ENCODE results near the gene TRABD2A.

Gene TRABD2A

DNA sequence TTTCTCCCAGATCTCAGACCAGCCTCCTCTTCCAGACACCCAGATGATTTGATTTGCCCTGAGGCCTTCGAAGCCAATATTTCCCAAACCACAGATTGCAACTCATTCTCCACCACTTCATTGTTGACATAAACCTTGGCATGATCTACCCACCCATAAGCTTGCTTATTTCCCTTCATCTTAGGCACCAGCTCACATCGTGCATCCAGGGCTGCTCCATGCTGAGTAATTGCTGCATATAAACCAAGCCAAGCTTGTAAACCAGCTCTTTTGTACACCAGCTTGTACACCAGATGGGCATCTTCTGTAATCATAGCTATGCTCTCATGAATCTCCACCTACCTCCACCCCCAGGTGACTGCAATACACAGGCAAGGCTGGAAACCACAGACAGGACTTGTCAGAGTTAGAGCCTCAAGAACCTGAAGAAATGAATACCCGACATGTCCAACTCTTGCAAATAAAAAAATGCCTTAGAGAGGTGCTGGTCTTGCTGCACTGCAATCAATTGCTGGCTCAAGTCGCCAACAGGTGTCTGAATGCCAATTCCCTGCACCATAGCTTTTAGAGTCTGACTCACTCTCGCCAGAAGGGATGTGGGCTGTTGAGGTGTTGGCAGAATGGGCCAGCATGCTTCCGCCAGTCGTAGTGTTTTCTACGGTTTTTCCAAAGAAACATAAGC is 31.5 kb downstream of the TRABD2A start:
- no peak for DNase-seq

DNA sequence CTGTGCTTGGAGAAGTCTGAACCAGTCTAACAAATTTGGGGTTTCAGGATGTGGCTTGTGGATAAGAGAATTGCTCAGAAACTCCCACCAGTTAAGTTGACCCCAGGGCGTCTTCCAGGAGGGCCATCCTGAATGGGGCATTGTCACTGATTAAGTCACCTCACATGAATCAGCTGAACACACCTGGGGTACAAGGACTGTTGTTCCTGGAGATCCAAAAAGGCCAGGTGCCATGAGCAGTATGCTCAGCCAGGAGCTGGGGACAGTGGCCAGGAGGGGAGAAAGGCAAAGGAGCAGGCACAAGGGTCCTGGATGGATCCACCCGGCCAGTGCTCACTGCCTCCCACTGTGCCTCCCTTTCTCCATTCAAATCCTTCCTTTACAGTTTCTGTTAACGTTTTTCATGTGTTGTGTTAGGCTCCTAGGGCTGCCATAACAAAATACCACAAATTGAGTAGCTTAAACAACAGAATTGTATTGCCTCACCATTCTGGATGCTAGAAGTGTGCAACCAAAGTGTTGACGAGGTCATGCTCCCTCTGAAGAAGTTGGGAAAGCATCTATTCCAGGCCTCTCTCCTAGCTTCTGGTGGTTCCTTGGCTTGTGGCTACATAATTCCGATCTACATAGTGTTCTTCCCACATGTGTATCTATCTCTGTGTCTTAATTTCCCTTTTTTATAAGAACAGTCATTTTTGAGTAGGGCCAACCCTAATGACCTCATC is 33.4 kb downstream of the TRABD2A start:
- no peak for DNase-seq

DNA sequence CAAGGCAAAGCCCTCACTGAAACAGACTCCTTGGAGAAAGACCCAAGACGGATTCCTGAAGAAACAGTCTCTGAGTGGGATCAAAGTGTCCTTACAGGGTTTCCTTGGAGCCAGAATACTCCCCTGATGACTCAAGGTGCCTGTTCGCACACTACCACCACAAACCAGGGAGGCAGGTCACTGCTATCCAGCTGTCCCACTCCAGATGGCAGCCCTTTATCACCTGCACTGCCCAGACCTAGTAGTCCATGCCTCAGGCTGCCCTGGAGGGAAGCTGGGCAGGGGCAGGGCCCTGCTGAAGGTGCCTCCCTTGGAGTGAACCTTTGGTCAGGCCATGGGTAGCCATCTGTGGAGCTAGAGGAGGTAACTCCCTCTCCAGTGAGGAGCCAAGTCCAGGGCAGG is 34.1 kb downstream of the TRABD2A start:
- DNase-seq = no peak

DNA sequence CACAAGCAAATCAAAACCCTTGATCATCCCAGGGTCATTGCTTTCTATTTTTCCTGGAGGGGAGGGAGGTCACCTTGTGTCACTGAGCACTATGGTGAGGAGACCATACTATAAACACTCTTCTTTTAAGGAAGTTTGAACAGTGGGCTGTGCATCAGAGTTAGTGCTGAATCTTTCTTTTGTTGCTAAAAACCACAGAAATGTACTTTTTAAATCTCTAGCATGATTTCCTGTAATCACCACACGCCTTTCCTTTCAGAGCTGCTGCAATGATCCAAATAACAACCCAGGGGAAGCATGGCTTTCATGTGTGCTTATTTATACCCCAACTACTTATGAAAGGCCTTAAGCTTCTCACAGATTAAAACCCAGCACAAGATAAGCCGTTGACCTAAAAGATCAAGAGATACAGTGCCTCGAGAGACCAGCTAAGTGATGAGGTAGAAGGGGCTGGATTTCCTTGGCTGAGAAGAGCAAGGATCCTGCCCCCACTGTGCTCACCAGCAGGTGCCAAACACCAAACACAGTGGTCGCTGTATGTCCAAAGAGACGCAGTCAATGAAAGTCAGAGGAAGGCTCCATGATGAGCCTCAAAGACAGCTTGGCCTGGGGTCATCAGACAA is 34.7 kb downstream of the TRABD2A start:
- DNase-seq = peak in 1 of 4 experiments; percentile 15

DNA sequence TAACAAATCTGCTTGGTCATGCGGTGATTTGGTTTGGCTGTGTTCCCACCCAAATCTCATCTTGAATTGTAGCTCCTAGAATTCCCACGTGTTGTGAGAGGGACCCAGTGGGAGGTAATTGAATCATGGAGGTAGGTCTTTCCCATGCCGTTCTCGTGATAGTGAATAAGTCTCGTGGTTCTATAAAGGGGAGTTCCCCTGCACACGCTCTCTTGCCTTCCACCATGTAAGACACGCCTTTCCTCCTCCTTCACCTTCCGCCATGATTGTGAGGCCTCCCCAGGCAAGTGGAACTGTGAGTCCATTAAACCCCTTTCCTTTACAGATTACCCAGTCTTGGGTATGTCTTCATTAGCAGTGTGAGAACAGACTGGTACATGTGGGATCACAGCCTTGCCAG is 36.7 kb downstream of the TRABD2A start:
- DNase-seq = no peak

DNA sequence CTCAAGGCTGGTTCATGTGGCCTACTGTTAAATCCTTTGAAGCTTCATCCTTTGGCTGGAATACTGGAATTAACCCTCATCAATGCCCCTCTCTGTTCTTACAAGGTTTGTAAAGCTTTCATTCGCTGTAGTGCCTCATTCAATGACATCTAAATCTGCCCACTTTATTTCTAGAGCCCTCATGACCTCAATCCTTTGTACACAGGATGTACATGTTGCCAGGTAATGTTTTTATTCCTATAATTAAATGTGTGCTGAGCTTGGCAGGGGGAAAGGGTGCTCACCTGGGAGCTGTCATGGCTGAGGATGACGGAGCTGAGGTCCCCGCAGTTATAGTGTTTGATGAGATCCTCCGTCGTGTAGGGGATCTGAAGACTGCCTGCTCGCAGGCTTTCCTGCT is 39.3 kb downstream of the TRABD2A start:
- no peak for DNase-seq

DNA sequence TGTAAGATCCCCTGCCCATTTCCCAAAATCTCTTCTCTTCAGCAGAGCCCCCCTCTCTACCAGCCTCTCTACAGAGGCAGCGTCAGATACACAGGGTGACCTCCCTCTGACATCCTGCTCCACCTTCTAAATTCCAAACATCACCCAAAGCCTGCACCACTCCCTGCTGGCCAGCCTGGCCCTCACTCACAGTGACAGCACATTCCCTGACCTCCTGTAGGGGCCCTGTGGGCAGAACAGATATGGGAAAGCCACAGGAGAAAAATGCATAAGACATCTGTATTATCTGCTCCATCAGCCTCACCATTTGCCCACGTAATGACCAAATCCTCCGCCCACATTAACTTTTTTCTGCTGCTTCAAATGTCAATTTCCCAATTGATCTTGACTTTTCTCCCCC is 40.6 kb downstream of the TRABD2A start:
- DNase-seq = no peak

DNA sequence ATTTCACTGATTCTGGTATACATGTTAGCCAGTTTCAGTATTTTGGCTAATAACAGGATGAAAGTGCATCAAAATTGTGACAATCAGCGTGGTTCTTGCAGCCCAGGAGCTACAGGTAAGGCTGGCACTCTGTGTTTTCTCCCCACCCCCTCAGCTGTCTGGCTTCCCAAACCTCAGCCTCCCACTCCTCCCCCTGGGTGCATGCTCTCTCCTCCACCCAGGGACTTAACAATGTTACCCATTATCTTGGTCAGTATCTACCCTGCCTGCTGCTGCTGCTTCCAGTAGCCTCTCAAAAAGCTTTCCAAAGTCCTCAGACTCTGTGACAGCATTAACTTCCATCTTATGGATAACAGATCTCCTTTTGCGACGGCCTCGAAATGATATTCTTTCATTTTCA is 41.0 kb downstream of the TRABD2A start:
- no peak for DNase-seq

DNA sequence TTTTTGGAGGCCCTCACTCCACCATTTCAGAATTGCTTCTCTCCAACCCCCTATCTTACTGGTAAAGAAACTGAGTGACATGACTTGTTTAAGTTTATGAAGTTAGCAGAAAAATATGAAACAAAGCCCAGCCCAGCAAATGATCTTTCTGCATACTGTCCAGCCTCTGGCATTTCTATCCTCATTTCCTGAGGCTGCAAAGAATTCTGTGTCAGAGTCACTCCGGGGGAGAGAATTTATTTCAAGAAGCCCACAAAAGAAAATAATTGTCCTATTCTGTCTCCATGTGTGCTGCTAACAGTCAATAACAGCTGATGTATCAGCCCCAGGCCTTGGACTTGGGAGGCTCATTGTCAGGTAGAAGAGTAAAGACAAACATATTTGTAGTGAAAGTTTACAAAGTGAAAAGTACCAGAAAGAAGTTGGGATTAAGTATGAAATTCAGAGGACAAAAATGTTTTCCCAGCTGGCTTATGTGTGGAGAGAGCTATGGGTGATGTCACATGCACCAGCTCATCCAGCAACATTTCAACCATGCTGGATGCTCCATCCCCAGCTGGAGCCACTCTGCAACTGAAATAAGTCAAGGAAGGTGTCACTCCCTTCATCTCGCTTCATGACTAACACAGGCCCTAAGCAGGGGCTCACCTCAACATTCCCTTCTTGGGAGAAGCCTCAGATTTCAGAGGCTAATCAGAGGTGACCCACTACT is 42.3 kb downstream of the TRABD2A start:
- DNase-seq = no peak

DNA sequence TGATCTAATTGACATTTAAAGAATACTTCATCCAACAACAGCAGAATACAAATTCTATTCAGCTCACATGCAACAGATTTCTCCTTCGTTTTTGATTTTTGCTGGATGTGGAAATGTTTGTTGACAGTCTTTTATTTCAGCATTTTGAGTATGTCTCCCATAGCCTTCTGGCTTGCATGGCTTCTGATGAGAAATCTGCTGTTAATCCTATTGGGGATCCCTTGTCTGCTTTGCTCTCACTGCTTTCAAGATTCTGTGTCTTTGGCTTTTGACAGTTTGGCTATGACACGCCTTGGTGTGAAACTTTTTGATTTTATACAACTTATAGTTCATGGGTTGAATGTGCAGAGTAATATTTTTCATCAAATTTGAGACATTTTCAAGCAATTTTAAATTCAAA is 44.7 kb downstream of the TRABD2A start:
- DNase-seq = no peak

DNA sequence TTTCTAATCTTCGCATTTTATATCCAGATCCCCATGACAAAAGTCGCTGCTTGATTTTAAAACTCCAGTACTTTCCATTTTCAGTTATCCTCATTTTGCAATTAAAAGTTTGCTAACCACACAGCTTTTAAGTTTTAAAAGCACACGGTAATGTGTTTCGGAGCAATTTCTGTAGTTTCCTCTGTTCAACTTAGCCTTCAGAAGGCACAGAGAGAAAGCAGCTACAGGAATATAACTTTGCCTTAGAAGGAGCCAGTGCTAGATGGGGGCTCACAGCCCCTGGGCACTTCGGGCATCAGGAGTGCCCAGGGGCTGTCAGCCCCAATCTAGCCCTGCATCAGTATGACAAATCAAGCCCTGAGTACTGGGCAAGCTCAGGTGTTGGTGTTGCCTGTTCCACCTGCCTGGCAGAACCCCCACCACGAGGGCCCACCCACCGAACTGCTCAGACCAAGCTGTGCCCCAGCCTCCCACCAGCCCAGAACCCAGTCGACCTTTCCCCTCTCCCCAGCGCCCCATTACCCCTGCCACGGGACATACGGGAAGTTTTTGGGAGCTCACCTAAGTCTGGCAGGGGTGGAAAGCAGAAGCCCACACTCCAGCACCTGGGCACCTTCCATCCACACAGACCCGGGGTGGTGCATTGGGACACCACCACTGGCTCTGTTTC is 47.3 kb downstream of the TRABD2A start:
- no peak for DNase-seq

DNA sequence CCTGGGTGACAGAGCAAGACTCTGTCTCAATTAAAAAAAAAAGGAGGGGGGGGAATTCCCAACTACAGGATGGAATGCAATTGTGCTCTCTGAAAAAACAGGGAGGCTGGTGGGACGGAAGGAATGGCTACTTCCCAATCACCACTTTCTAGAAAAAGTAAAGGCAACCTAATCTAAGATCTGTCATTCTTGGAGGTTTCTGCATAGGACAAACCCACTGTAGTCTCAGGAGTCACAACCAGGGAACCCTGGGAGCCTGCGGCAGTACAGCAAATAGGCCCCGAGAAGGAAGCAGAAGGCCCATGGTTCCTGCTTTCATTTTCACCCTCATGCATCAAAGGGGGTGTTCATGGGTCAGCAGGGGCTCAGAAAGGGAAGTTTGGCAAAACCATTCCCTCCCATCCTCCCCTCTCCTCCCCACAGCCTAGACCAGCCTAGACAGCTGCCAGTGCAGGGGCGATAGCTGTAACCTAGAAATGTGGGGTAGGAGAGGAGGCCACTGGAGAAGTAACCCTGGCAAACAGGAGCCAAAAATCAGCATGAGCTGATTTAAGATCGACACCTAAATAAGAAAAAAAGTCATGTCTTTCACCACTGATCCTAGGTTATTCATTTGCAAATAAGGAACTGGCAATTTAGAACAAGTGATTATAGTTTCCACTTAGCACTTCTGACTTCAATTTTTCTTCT is 48.0 kb downstream of the TRABD2A start:
- no peak for DNase-seq

DNA sequence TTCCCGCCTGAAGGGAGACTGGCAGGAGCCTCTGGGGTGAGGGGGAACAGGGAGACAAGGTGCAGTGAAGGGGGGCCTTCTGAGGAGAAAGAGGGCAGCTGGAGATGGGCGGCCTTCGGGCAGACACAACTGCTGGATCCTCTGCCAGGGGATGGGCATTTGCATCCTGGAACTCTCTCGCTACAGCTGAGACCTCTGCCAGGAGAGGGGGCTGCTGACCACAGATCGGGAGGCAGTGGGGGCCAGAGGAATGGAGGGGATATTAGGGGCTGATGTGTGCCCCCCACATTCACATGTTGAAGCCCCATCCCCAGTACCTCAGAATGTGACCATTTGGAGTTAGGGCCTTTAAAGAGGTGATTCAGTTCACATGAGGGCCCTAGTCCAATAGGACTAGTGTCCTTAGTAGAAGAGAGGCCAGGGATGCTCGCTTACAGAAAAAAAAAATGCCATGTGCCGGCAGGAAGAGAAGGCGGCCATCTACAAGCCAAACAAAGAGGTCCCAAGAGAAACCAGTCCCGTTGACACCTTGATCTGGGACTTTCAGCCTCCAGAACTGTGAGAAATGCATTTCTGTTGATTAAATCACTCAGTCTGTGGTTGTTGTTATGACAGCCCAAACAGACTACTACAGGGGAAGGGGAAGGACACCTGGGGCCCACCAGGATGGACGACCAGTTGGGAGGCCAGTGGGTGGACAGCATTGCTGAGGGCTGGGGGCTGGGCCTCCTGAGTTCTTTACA is 50.0 kb downstream of the TRABD2A start:
- DNase-seq = no peak

DNA sequence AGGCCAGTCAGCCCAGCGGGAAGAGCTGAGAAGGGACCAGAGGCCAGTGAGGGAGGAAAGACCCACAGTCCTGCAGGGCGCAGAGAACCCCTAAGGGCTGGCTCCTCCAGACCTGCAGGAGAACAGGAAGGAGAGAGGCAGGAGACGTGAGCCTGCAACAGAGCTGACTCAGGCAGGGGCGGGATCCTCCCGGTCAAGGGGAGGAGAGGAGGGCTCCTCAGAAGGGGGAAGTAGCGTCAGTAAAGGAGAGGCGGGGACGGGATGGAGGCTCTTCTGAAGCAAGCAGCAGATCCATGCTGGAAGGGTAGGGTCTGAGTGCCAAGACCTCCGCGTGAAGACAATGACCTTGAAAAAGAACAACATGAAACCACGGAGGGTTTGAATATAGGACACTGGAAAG is 50.8 kb downstream of the TRABD2A start:
- DNase-seq = no peak

DNA sequence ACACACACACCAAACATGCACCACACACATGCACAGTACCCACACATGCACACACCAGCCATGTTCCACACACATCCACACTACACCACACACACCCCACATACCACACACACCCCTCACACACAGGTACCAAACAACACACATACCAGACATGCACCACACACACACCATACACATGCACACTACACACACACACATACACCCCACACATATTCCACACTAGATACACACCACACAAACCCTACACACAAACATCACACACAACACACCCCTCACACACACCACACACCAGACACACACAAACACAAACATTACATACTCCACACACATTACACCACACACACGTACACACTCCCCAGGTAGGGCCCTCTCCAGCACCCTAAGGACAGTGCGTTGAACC is 51.2 kb downstream of the TRABD2A start:
- no peak for DNase-seq

DNA sequence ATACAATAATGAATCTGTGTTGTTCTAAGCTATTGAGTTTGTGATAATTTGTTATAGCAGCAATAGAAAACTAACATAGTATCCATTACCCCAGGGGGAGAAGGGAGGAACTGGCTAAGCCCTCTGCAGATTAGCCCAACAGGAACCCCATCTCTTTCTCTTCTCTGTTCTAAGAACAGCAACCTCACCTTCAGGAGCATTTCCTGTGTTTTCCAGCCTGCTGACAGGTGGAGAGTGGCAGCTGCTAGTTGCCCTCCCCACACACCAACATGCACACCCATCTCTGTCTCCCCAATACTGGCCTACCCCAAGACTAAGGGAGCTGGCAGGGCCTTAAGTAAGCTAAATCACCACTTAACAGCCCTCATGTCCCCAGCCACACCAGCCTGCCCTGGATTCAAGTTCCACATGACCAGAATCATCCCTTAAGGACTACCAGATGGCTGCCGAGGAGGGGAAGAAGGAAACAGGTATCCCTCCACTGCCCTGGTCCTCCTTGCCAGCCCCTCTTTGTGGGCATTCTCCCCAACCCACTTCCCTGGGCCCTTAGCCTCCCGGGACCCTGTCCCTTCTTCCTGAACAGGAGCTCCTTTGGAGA is 52.8 kb downstream of the TRABD2A start:
- no peak for DNase-seq

DNA sequence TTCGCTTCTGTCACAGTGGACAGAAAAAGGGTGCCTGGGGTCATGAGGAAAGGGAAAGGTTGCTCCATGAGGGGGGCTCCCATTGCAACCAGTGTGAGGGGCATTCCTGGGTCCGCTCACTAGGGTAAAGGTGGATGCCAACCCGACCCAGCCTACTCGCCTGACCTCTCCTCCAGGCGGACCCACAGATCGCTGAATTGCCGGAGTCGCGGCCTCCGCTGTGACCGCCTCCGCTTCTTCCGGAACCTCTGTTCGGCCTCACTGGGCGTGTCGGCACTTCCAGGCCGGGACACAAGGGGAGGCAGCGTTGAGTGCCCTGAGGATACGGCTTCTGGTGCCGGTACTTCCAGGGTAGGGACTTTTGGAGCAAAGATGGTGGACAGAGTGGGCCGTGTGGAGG is 57.1 kb downstream of the TRABD2A start:
- no peak for DNase-seq

DNA sequence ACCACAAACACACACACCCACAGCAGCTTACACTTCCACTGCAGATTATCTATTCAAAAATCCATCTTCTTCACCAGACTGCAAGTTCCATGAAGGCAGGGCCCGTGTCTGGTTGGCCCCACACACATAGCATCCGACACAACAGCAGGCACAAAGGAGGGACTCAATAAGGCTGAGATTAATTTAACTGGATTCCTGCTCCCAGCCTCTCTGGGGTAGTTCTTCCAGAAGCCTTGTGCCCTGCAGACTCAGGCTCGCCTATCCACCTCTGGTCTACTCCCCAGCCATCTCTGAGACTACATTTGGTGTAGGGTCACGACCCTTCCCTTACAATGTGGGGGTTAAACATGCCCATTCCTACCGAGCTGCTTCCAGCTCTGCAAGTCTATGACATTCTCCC is 57.7 kb downstream of the TRABD2A start:
- no peak for DNase-seq

DNA sequence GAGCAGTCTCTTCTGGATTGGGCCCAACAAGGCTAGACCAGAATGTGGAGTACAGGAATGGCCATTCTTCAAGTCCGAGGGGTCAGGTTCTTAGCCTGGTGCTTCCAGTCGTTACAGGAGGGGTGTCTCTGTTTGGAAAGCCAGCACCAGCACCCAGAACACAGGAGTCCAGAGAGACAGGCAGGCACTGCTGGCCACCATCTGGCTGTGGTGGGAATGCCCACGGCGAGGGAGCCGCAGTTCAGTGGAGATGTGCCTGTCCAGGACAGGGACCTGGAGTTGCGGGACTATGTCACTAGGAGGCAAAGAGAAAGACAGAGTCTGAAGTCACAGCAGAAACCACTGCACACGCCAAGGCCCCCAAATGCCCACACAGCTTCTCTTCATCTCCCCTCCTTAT is 59.1 kb downstream of the TRABD2A start:
- DNase-seq = no peak

DNA sequence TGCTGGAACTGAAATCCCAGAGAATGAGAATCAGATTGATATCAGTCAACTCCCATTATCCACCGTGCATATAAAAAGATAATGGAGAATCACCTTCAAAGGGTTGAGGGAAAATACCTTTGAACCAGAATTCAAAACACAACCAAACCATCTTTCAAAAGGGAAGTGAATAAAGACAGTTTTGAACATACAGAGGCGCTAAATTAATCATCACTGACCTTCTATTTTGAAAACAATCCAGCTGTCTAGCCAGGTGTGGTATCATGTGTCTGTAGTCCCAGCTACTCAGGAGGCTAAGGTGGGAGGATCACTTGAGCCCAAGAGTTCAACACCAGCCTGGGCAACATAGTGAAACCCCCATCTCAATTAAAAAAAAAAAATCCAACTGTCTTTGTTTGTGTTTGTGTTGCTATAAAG is 63.6 kb downstream of the TRABD2A start:
- DNase-seq = no peak

DNA sequence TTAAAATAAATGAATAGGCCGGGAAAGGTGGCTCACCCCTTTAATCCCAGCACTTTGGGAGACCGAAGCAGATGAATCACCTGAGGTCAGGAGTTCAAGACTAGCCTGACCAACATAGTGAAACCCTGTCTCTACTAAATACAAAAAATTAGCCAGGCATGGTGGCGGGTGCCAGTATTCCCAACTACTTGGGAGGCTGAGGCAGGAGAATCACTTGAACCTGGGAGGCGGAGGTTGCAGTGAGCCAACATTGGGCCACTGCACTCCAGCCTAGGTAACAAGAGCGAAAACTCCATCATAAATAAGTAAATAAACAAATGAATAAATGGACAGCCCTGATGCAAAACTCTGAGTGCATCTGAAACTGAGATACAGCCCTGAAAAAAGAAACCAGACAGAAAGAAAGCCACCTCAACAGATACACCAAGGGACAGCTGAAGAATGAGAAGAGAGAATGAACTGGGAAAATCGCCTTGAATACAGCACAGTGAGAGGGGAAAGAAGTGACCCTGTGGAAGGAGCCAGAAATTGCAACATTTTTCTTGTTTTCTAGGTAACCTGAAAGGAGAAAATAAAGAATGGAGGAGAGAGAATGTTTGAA is 64.4 kb downstream of the TRABD2A start:
- no peak for DNase-seq
